ENCODE results near the gene CAST.
A peak's percentile ranks its signal among the peaks of the same experiment; 100 is the strongest.
"Not testable (repeated sequence)": the region's sequence is repeated elsewhere in the genome, so short reads cannot be mapped to it uniquely, and the experiment has no call there.

Gene CAST

DNA sequence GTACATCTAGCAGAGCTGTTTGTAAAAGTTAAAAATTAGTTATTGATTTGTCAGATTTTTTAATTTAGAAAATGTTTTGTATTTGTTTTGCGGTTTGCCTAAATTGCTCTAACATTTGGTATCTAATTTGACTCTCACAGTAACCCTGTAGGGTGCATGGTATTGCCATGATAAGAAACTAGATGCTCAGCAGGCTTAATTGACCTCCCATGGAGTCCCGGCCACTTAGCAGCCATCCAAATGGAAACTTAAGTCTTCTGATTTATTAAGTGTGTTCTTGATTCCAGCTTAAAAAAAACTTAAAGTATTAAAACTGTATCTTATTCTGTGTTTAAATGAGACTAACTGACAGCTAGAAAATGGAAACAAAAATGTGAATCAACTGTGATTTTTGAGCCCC, 54.5 kb downstream of the CAST start:
- DNase-seq, result no peak

- DNase-seq, result peak; percentile 10
Observed at GRCh38 chr5:96717874-96718273, 55.7 kb downstream of the CAST start.

- peak; percentile 91 for DNase-seq
Observed at GRCh38 chr5:96718635-96719077, 56.5 kb downstream of the CAST start.

DNA sequence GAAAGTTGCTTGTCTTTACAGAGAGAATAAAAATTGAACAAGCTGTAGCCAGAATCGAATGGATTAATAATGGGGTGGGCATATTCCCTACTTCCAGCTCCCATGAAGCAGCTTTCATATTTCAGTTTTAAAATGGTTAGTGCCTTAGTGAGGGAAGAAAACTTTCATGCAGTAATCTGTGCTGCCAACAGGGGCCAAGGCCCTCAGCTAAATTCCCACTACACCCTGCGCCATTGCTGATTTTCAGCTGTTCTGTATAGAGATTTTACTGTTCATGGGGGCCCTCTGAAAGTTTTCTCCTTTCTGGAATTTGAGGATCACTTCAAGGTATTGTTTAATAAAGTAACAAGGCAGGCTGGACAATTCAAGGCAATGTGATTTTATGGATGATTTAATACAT, 58.2 kb downstream of the CAST start:
- DNase-seq, result no peak

DNA sequence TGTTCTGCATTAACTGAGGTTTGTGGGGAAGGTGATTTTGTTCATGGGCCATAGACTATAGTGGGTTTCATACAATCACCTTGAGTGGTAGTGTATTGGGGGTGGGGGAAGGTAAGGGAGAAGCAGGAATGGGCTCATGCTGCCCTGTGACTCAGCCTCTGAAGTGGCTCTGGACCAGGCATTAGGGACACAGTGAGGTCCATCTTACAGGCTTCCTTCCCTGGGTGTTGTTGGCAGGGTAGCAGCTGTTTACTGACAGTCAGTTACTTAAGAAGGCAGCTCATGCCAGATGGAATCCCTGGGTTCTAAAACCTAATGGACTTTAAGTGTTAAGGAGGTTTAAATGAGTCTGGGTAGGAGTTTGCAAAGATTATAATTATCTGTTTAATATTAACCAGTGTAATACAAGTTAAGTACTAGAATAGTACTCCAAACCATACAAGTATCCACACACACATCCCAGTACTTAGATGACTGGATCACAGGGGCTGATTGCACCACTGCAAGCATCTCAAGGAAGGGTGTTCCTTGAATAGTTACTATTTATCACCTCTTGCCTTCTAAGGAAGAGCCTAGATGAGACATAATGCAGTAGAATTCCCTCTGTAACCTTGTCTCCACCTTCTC, 59.3 kb downstream of the CAST start:
- DNase-seq, result no peak

DNA sequence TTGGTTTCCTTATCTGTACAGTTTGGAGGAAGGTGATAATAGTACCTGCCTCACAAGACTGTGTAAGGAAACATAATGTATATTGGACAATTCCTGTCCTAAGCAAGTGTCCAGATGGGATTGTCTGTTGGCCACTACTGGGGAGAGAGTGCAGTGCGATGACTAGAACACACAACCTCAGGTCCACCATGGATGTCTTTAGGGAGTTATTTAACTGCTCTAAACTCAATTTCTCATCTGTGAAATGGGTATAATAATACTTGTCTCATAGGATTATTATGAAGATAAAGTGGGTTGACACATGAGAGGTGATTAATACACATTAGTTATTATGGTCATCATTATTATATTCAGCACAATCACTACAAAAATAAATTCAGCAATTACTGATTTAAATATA, 63.1 kb downstream of the CAST start:
- no peak for DNase-seq

DNA sequence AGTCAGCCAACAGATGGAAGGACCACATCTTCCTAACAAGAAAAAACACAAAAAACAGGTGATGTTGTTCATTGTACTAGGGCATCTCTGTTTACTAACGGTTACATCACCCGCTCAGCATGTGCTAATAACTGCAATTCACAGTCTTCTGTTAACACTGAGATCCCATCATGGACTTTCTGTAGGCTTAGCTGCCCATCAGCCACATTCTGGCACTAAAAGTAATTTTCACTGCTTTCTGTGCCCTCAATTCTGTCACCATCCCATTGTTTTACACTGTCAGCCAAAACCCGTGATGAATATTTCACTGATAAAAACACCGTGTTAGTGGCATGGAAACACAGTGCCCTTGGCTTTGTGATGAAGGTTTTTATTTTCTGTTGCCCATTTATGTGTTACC, 64.6 kb downstream of the CAST start:
- no peak for DNase-seq

- no peak for DNase-seq
Observed at GRCh38 chr5:96729156-96729555, 67.0 kb downstream of the CAST start.

GRCh38 chr5:96730586-96730985, 68.4 kb downstream of the CAST start:
- peak; percentile 92 for DNase-seq

- DNase-seq, result no peak
Observed at GRCh38 chr5:96733771-96734500, 71.8 kb downstream of the CAST start.

DNA sequence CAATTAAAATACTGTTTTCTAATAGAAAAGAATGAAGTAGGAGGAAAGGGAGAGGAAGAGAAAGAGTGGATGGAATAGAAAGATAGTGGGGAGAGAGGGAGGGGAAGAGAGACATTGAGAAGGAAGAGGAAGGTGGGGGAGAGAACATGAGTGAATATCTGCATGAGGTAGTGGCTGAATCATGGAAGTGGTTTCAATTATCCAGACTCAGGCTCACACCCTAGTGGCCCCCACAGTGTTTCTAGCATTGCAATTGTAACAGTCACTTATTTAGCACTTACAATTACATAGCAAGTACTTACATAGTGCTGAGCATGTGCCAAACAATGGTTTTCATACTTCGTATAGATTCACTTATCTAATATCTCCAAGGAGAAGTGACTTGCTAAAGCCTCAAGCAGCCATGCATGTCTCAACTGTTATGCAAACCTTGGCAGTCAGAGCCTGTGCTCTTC, 72.7 kb downstream of the CAST start:
- DNase-seq, result no peak

GRCh38 chr5:96736937-96737336, 74.8 kb downstream of the CAST start:
- DNase-seq, result no peak

GRCh38 chr5:96741106-96741505, 78.9 kb downstream of the CAST start:
- DNase-seq, result no peak

- DNase-seq, result no peak
Observed at GRCh38 chr5:96741891-96742309, 79.7 kb downstream of the CAST start.

GRCh38 chr5:96742538-96742937, 80.4 kb downstream of the CAST start:
- no peak for DNase-seq

- no peak for DNase-seq
Observed at GRCh38 chr5:96743065-96743768, 81.0 kb downstream of the CAST start.

- DNase-seq, result no peak
Observed at GRCh38 chr5:96743805-96744204, 81.6 kb downstream of the CAST start.

DNA sequence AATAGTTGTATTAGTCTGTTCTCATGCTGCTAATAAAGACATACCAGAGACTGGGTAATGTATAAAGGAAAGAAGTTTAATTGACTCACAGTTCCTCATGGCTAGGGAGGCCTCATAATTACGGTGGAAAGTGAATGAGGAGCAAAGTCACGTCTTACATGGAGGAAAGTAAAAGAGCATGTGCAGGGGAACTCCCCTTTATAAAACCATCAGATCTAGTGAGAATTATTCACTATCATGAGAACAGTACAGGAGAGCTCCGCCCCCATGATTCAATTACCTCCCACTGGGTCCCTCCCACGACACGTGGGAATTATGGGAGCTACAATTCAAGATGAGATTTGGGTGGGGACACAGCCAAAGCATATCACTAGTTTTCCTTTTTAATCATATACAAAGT, 82.0 kb downstream of the CAST start:
- DNase-seq, result not testable (repeated sequence)

DNA sequence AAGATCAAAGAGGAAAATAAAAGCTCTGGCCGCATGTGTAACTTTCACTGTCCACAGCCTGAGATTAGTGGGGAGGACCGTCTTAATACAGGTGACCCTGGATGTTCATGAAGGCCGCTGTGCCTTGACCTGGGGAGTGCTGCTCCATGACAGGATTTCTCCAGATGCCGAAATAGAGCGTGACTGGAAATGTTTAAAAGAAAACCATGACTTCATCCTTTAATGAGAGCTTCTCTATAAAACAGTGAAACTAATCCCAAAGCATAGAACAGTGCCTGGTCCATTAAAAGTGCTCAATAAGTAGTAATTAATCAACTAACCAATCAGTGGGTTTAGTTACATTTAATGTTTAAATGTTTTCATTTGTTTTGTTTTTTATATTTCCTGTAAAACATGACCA, 82.8 kb downstream of the CAST start:
- DNase-seq, result no peak

- no peak for DNase-seq
Observed at GRCh38 chr5:96745844-96746531, 83.8 kb downstream of the CAST start.

DNA sequence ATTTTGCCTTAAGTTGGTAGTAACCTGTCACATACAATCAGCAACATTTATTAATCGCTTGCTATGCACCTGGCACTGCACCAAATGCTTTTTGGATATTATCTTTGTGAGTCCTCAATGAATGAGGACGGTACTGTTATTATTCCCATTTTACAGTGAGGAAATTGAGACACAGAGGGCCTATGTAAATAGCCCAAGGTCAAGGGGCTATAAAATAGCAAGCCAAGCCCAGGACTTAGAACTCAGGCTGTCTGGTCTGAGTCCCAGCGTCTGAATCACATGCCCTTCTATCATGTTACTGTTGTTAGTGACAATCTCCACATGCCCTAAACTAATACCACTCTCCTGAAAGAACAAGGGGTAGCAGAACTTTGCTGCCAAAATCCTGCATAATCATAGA, 85.5 kb downstream of the CAST start:
- no peak for DNase-seq

DNA sequence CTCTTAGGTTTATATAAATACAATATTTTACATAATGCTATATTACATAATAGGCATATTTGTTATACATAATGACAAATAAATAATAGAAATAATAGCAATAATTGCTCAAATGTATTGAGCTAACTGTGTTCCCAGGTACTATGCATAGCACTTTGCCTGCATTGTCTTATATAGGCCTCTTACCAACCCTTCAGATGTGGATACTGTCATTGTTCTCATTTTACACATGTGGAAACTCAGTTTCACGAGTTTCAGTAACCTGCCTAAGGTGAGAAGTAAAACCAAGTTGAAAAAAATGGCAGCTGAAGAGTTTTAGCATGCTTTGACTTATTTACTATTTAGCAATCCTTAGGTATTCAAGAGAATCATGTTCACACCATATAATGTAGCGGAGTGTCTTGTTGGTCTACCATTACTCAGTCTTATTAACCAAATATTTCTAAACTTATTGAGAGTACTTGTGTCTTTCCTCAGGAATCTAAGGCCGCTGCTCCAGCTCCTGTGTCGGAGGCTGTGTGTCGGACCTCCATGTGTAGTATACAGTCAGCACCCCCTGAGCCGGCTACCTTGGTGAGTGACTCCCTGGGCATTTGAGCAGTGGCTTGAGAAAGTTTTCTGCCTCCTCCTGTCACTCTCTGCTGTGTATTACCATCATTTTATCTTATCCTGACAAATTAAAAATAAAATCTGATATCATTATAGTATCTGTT, 88.1 kb downstream of the CAST start:
- DNase-seq, result no peak
